HCT116 (cell line): ENCODE results near the gene CCDC183. TPM values are rescaled to one million over a fixed set of nuclear protein-coding genes. Genes with fewer than 3 reads are reported as not detected.

Experiments
- ATAC-seq: fragments of 200-7000 bp; cut with Tn5 transposase; 2 replicates; pipeline ENCODE4 v1.9.1; 2020; ENCODE audit warnings: mild to moderate bottlenecking, moderate library complexity
- BruUV-seq: library from RNA; stranded (reverse); fragments of 400-500 nt; replicated peaks from 2 replicates; lab custom pipeline; 2021; lab: Mats Ljungman, UMichigan
- CTCF ChIA-PET: fragments of 300-600 bp; sonication (Branson Sonifier 250); formaldehyde crosslinking; loops from one replicate; lab custom pipeline; 2021; ENCODE audit warnings: antibody characterized with exemption; lab: Charles Lee
- POLR2A ChIA-PET: fragments of 300-600, 350-600 bp; sonication (Branson Sonifier 250); formaldehyde crosslinking; loops from one replicate; lab custom pipeline; 2021; ENCODE audit warnings: antibody characterized with exemption; lab: Charles Lee
- RAD21 ChIA-PET, 2 experiments: fragments of 300-600 bp; sonication (Branson Sonifier 250); formaldehyde crosslinking; loops; one replicate each; lab custom pipeline; 2023; ENCODE audit warnings: low total read pairs in 2 of 2; ENCODE audit not compliant: uncharacterized antibody in 2 of 2, unreplicated experiment in 2 of 2, low non-redundant PET in 1 of 2; lab: Charles Lee
- DNase-seq: peaks from one replicate; pipeline ENCODE4 v3.0.0-alpha.2; 2010; ENCODE audit warnings: low read depth, low spot score
- H2AFZ ChIP-seq: fragments of 200-600 bp; shearing (Covaris generic), sonication (generic); 2 replicates; pipeline ENCODE4 v1.6.1; 2017; ENCODE audit warnings: low read depth, mixed run types, mixed read lengths, antibody characterized with exemption, low read length; ENCODE audit not compliant: poor library complexity, severe bottlenecking
- H3K27ac ChIP-seq: 2 replicates; pipeline ENCODE4 v1.5.1; 2012; ENCODE audit warnings: low read depth, low read length
- H3K27me3 ChIP-seq: fragments of 200-600 bp; sonication (generic); 2 replicates; pipeline ENCODE4 v1.6.1; 2016; ENCODE audit warnings: mixed run types, low read length, mixed read lengths; ENCODE audit not compliant: insufficient read depth
- H3K36me3 ChIP-seq, 2 experiments: fragments of 200-500 bp in 1 of 2; fragments of 200-600 bp in 1 of 2; sonication (Bioruptor generic) in 1 of 2; sonication (generic) in 1 of 2; 2 replicates each; pipeline versions ENCODE4 v1.5.1 to v1.6.1; 2014 to 2016; ENCODE audit warnings: low read length in 2 of 2, inconsistent platforms in 1 of 2, mixed read lengths in 1 of 2, mixed run types in 1 of 2; ENCODE audit not compliant: insufficient read depth in 2 of 2, control insufficient read depth in 1 of 2
- H3K4me1 ChIP-seq, 2 experiments: fragments of 200-600 bp in 1 of 2; sonication (generic) in 1 of 2; 2 replicates each; pipeline versions ENCODE4 v1.5.1 to v1.6.1; 2012 to 2017; ENCODE audit warnings: low read length in 2 of 2, inconsistent platforms in 1 of 2, mild to moderate bottlenecking in 1 of 2, mixed read lengths in 1 of 2, mixed run types in 1 of 2, moderate library complexity in 1 of 2; ENCODE audit not compliant: insufficient read depth in 2 of 2, control insufficient read depth in 1 of 2
- H3K4me2 ChIP-seq: fragments of 200-600 bp; sonication (generic); 2 replicates; pipeline ENCODE4 v1.6.1; 2017; ENCODE audit warnings: mixed run types, low read length, mixed read lengths
- H3K4me3 ChIP-seq, 2 experiments: fragments of 200-600 bp in 1 of 2; sonication (generic) in 1 of 2; replicated peaks in 1 of 2; 2 replicates each; pipeline ENCODE4 v1.5.1; 2011 to 2016; ENCODE audit warnings: low read length in 2 of 2, control low read depth in 1 of 2, low read depth in 1 of 2, mild to moderate bottlenecking in 1 of 2, mixed read lengths in 1 of 2, mixed run types in 1 of 2
- H3K79me2 ChIP-seq: fragments of 200-600 bp; sonication (generic); 2 replicates; pipeline ENCODE4 v1.6.1; 2017; ENCODE audit warnings: mild to moderate bottlenecking, mixed run types, low read length, moderate library complexity, mixed read lengths; ENCODE audit not compliant: insufficient read depth
- H3K9ac ChIP-seq: fragments of 200-600 bp; sonication (generic); 2 replicates; pipeline ENCODE4 v1.6.1; 2016; ENCODE audit warnings: low read length, mixed read lengths
- H3K9me2 ChIP-seq: fragments of 200-600 bp; sonication (generic), shearing (Covaris generic); 2 replicates; pipeline ENCODE4 v1.6.1; 2017; ENCODE audit warnings: mixed run types, mild to moderate bottlenecking, moderate library complexity; ENCODE audit not compliant: insufficient read depth
- H3K9me3 ChIP-seq, 2 experiments: fragments of 200-500 bp in 1 of 2; fragments of 200-600 bp in 1 of 2; sonication (Bioruptor generic) in 1 of 2; sonication (generic) in 1 of 2; 2 replicates each; pipeline ENCODE4 v1.6.1; 2014 to 2017; ENCODE audit warnings: low read length in 2 of 2, mixed read lengths in 2 of 2, inconsistent platforms in 1 of 2, low read depth in 1 of 2, mild to moderate bottlenecking in 1 of 2, mixed run types in 1 of 2, moderate library complexity in 1 of 2; ENCODE audit not compliant: control insufficient read depth in 1 of 2, insufficient read depth in 1 of 2
- H4K20me1 ChIP-seq: fragments of 200-600 bp; sonication (generic), shearing (Covaris generic); 2 replicates; pipeline ENCODE4 v1.6.1; 2017; ENCODE audit warnings: mixed run types, mild to moderate bottlenecking, moderate library complexity; ENCODE audit not compliant: insufficient read depth
- ATF3 ChIP-seq: IDR thresholded peaks from 2 replicates; pipeline ENCODE4 v1.6.1; 2012
- CEBPB ChIP-seq: IDR thresholded peaks from 2 replicates; pipeline ENCODE4 v1.6.1; 2012; ENCODE audit warnings: low read depth
- CTCF ChIP-seq, 3 experiments: fragments of 200-600 bp in 1 of 3; sonication (generic) in 1 of 3; IDR thresholded peaks in 2 of 3; conservative IDR thresholded peaks in 1 of 3; 2 replicates each; pipeline ENCODE4 v1.5.1; 2012 to 2017; ENCODE audit warnings: low read depth in 2 of 3, low read length in 2 of 3, antibody characterized with exemption in 1 of 3, borderline replicate concordance in 1 of 3, control low read depth in 1 of 3, mild to moderate bottlenecking in 1 of 3, mixed read lengths in 1 of 3, mixed run types in 1 of 3, moderate library complexity in 1 of 3; ENCODE audit not compliant: insufficient read depth in 1 of 3
- EGR1 ChIP-seq: IDR thresholded peaks from 2 replicates; pipeline ENCODE4 v1.6.1; 2012; ENCODE audit warnings: low read depth
- FOSL1 ChIP-seq: IDR thresholded peaks from 2 replicates; pipeline ENCODE4 v1.6.1; 2012; ENCODE audit warnings: low read depth
- JUND ChIP-seq: IDR thresholded peaks from 2 replicates; pipeline ENCODE4 v1.6.1; 2012
- MAX ChIP-seq: IDR thresholded peaks from 2 replicates; pipeline ENCODE4 v1.6.1; 2012
- RAD21 ChIP-seq: IDR thresholded peaks from 2 replicates; pipeline ENCODE4 v1.6.1; 2012; ENCODE audit warnings: low read depth, mild to moderate bottlenecking
- REST ChIP-seq: IDR thresholded peaks from 2 replicates; pipeline ENCODE4 v1.6.1; 2012; ENCODE audit warnings: low read depth
- SP1 ChIP-seq: IDR thresholded peaks from 2 replicates; pipeline ENCODE4 v1.6.1; 2012; ENCODE audit warnings: low read depth
- TCF7L2 ChIP-seq: IDR thresholded peaks from 2 replicates; pipeline ENCODE4 v1.7.0; 2011; ENCODE audit warnings: borderline replicate concordance, inconsistent platforms; ENCODE audit not compliant: insufficient read depth, insufficient read length; ENCODE audit errors: extremely low read depth
- ZBTB33 ChIP-seq: IDR thresholded peaks from 2 replicates; pipeline ENCODE4 v1.6.1; 2011; ENCODE audit warnings: mild to moderate bottlenecking, low read length, moderate library complexity; ENCODE audit not compliant: insufficient replicate concordance; ENCODE audit errors: extremely low read depth
- ZNF274 ChIP-seq: fragments of 200-500 bp; sonication (Bioruptor generic); IDR thresholded peaks from 2 replicates; pipeline ENCODE4 v1.6.1; 2014; ENCODE audit warnings: mild to moderate bottlenecking, low read depth, low read length, inconsistent platforms
- intact Hi-C: fragments of 100-400 bp; cut with micrococcal nuclease; formaldehyde crosslinking; loops from 2 replicates; pipeline ENCODE4 v1.10.0; 2022
- total RNA-seq: library from RNA; stranded (reverse); gene quantifications from one replicate; pipeline ENCODE4 v1.2.1, GENCODE V29; 2021; ENCODE audit not compliant: unreplicated experiment

The CCDC183 gene
- total RNA-seq, 1 experiment from 2014 or later: 2.8 TPM

- TF ChIP-seq JUND (no peak), ZBTB33 (no peak), RAD21 (no peak), CEBPB (no peak)
These were observed 42.4 kb downstream of the CCDC183 start (continued) for GRCh38 chr9:136838314-136839228.

- RAD21 ChIA-PET: no interaction called here
- BruUV-seq: no TSS peak
- no peaks in the 10 kb centered on the region for H3K9me3 ChIP-seq
- TF ChIP-seq SP1 (no peak), MAX (no peak), ATF3 (no peak), REST (no peak), CTCF (IDR thresholded peaks at IDR 0.05 in 2 of 3, conservative IDR thresholded peaks at IDR 0.05 in 1 of 3; ENCODE audit: borderline replicate concordance in 1 of 3, insufficient read depth in 1 of 3, low read depth in 2 of 3, low read length in 2 of 3) (no peak), TCF7L2 (no peak), EGR1 (no peak), FOSL1 (no peak), ZNF274 (no peak)
- TF ChIP-seq, all 23 proteins: peak for 0
- Histone ChIP-seq H3K4me2 (no peak overlapping the region), H3K27me3 (no peaks in the 10 kb centered on the region), H3K27ac (peak overlapping the region; percentile 70; the same call in 1 of the 2 replicates), H3K9ac (no peak overlapping the region), H3K4me1 (peaks cover 29 to 39% of the 10 kb centered on the region in 2 experiments), H2AFZ (no peak overlapping the region), H3K36me3 (no peaks in the 10 kb centered on the region), H3K4me3 (no peak overlapping the region), H3K9me2 (no peaks in the 10 kb centered on the region), H3K79me2 (no peaks in the 10 kb centered on the region), H4K20me1 (no peaks in the 10 kb centered on the region)
- ATAC-seq: no peak
- DNase-seq: no peak
- intact Hi-C loops: loop anchor here (5.0 to 10.0 kb wide), 2 partner anchors 105 to 198 kb away; partner anchors contain the start of genes C8G and FBXW5
- POLR2A ChIA-PET: no interaction called here
- CTCF ChIA-PET: interaction anchor here (0.5 to 1.0 kb wide), 2 partner anchors 62 to 152 kb away, joined by 3 to 4 read pairs; no protein-coding TSS in a partner anchor
These were observed 43.3 kb downstream of the CCDC183 start for GRCh38 chr9:136839229-136840139.
